Stimulated activated naive CD8-positive, alpha-beta T cell treated with anti-CD3 and anti-CD28 coated beads, Interleukin-15, Interleukin-2, amounts not matched to agents 100 ng/mL and 50 ng/mL, for 24 hours (primary cell): Measurements from ENCODE around the gene ZNF688.
"Not testable (repeated sequence)": the region's sequence is repeated elsewhere in the genome, so short reads cannot be mapped to it uniquely, and the experiment has no call there.

Experiments used
- H3K27ac Mint-ChIP-seq: one replicate; pipeline ENCODE4 v1.8.0; 2021; ENCODE audit warnings: mild to moderate bottlenecking, mixed read lengths
- H3K27me3 Mint-ChIP-seq: one replicate; pipeline ENCODE4 v1.8.0; 2021; ENCODE audit warnings: mixed read lengths
- H3K36me3 Mint-ChIP-seq: one replicate; pipeline ENCODE4 v1.8.0; 2021; ENCODE audit warnings: low read depth, mixed read lengths
- H3K4me1 Mint-ChIP-seq: one replicate; pipeline ENCODE4 v1.8.0; 2021; ENCODE audit warnings: low read depth, mixed read lengths
- H3K4me3 Mint-ChIP-seq: one replicate; pipeline ENCODE4 v1.8.0; 2021; ENCODE audit warnings: mild to moderate bottlenecking, mixed read lengths
- H3K9me3 Mint-ChIP-seq: one replicate; pipeline ENCODE4 v1.8.0; 2021; ENCODE audit warnings: mixed read lengths

ZNF688 gene

GRCh38 chr16:30554557-30555314 lies 16.8 kb downstream of the ZNF688 start:
- Mint-ChIP-seq H3K27ac (no peak overlapping the region), H3K4me1 (peaks cover 59% of the 10 kb centered on the region), H3K27me3 (no peaks in the 10 kb centered on the region), H3K9me3 (no peaks in the 10 kb centered on the region), H3K4me3 (no peak overlapping the region), H3K36me3 (peaks cover 31% of the 10 kb centered on the region)

GRCh38 chr16:30553393-30553899 lies 18.1 kb downstream of the ZNF688 start:
- H3K27me3 Mint-ChIP-seq, result no peaks in the 10 kb centered on the region
- no peak overlapping the region for H3K4me3 Mint-ChIP-seq
- no peaks in the 10 kb centered on the region for H3K9me3 Mint-ChIP-seq
- peak overlapping the region; percentile 71 for H3K27ac Mint-ChIP-seq
- H3K4me1 Mint-ChIP-seq, result peaks cover 60% of the 10 kb centered on the region
- peaks cover 31% of the 10 kb centered on the region for H3K36me3 Mint-ChIP-seq

GRCh38 chr16:30552956-30553355 lies 18.6 kb downstream of the ZNF688 start:
- Mint-ChIP-seq H3K4me1 (peaks cover 59% of the 10 kb centered on the region), H3K36me3 (peaks cover 31% of the 10 kb centered on the region), H3K27me3 (no peaks in the 10 kb centered on the region), H3K27ac (peak overlapping the region; percentile 71), H3K4me3 (no peak overlapping the region), H3K9me3 (no peaks in the 10 kb centered on the region)

GRCh38 chr16:30551781-30552180 lies 19.7 kb downstream of the ZNF688 start:
- H3K9me3 Mint-ChIP-seq, result no peaks in the 10 kb centered on the region
- H3K4me3 Mint-ChIP-seq, result peak overlapping the region; percentile 52
- H3K27me3 Mint-ChIP-seq, result no peaks in the 10 kb centered on the region
- peaks cover 31% of the 10 kb centered on the region for H3K36me3 Mint-ChIP-seq
- H3K27ac Mint-ChIP-seq, result peak overlapping the region; percentile 71
- peaks cover 59% of the 10 kb centered on the region for H3K4me1 Mint-ChIP-seq

- Mint-ChIP-seq H3K9me3 (no peaks in the 10 kb centered on the region), H3K4me1 (peaks cover 41% of the 10 kb centered on the region), H3K27me3 (no peaks in the 10 kb centered on the region), H3K36me3 (peaks cover 10% of the 10 kb centered on the region), H3K27ac (no peak overlapping the region), H3K4me3 (no peak overlapping the region)
These were observed 22.9 kb downstream of the ZNF688 start for GRCh38 chr16:30548416-30549253.

GRCh38 chr16:30546115-30546514 lies 25.4 kb downstream of the ZNF688 start:
- Mint-ChIP-seq H3K4me1 (peaks cover 16% of the 10 kb centered on the region), H3K27me3 (no peaks in the 10 kb centered on the region), H3K36me3 (no peaks in the 10 kb centered on the region), H3K9me3 (no peaks in the 10 kb centered on the region), H3K4me3 (no peak overlapping the region), H3K27ac (no peak overlapping the region)

GRCh38 chr16:30543067-30543466 lies 28.4 kb downstream of the ZNF688 start:
- H3K4me1 Mint-ChIP-seq, result peaks cover 2% of the 10 kb centered on the region
- peaks cover 2% of the 10 kb centered on the region for H3K36me3 Mint-ChIP-seq
- H3K4me3 Mint-ChIP-seq, result no peak overlapping the region
- no peaks in the 10 kb centered on the region for H3K27me3 Mint-ChIP-seq
- no peak overlapping the region for H3K27ac Mint-ChIP-seq
- H3K9me3 Mint-ChIP-seq, result no peaks in the 10 kb centered on the region

GRCh38 chr16:30541502-30542329 lies 29.8 kb downstream of the ZNF688 start:
- Mint-ChIP-seq H3K9me3 (no peaks in the 10 kb centered on the region), H3K27me3 (no peaks in the 10 kb centered on the region), H3K4me3 (no peak overlapping the region), H3K27ac (no peak overlapping the region), H3K4me1 (peaks cover 13% of the 10 kb centered on the region), H3K36me3 (peaks cover 13% of the 10 kb centered on the region)

GRCh38 chr16:30540916-30541464 lies 30.5 kb downstream of the ZNF688 start:
- H3K4me3 Mint-ChIP-seq, H3K9me3 Mint-ChIP-seq, H3K27me3 Mint-ChIP-seq, H3K27ac Mint-ChIP-seq: not testable (repeated sequence)
- H3K36me3 Mint-ChIP-seq, result peaks cover 20% of the 10 kb centered on the region
- peaks cover 20% of the 10 kb centered on the region for H3K4me1 Mint-ChIP-seq

GRCh38 chr16:30539986-30540526 lies 31.5 kb downstream of the ZNF688 start:
- not testable (repeated sequence) for H3K4me3 Mint-ChIP-seq, H3K9me3 Mint-ChIP-seq, H3K27ac Mint-ChIP-seq, H3K27me3 Mint-ChIP-seq
- H3K4me1 Mint-ChIP-seq, result peaks cover 29% of the 10 kb centered on the region
- H3K36me3 Mint-ChIP-seq, result peaks cover 27% of the 10 kb centered on the region

GRCh38 chr16:30539000-30539964 lies 32.2 kb downstream of the ZNF688 start:
- H3K27me3 Mint-ChIP-seq, result no peaks in the 10 kb centered on the region
- no peak overlapping the region for H3K27ac Mint-ChIP-seq
- H3K4me1 Mint-ChIP-seq, result peaks cover 29% of the 10 kb centered on the region
- peaks cover 28% of the 10 kb centered on the region for H3K36me3 Mint-ChIP-seq
- H3K9me3 Mint-ChIP-seq, result no peaks in the 10 kb centered on the region
- no peak overlapping the region for H3K4me3 Mint-ChIP-seq

GRCh38 chr16:30536391-30537024 lies 35.0 kb downstream of the ZNF688 start:
- Mint-ChIP-seq H3K36me3 (peaks cover 35% of the 10 kb centered on the region), H3K4me3 (peak overlapping the region; percentile 98), H3K27ac (peak overlapping the region; percentile 100), H3K4me1 (peaks cover 39% of the 10 kb centered on the region)
- not testable (repeated sequence) for H3K27me3 Mint-ChIP-seq, H3K9me3 Mint-ChIP-seq

GRCh38 chr16:30535777-30536190 lies 35.7 kb downstream of the ZNF688 start:
- peaks cover 41% of the 10 kb centered on the region for H3K4me1 Mint-ChIP-seq
- no peaks in the 10 kb centered on the region for H3K9me3 Mint-ChIP-seq
- peak overlapping the region; percentile 100 for H3K27ac Mint-ChIP-seq
- H3K27me3 Mint-ChIP-seq, result no peaks in the 10 kb centered on the region
- H3K4me3 Mint-ChIP-seq, result peak overlapping the region; percentile 98
- peaks cover 42% of the 10 kb centered on the region for H3K36me3 Mint-ChIP-seq
